ENCODE results near the gene ARHGAP19. TPM values are rescaled to one million over a fixed set of nuclear protein-coding genes. Genes with fewer than 3 reads are reported as not detected.

The ARHGAP19 gene
- total RNA-seq (ENCODE audit: insufficient read depth, low replicate concordance) = 15.2 TPM

GRCh38 chr10:97292097-97292861, at the start of gene ARHGAP19:
Gene ARHGAP19, minus strand, starts transcription at chr10:97292637. Its CDS starts 10 bp downstream, at chr10:97292627.
- peak; percentile 99 for DNase-seq (ENCODE audit: low spot score)

GRCh38 chr10:97341416-97341815, 49.0 kb upstream of the ARHGAP19 start:
- no peak for DNase-seq (ENCODE audit: low spot score)

- DNase-seq (ENCODE audit: low spot score) = no peak
These were observed 45.6 kb upstream of the ARHGAP19 start for GRCh38 chr10:97338041-97338440.

- DNase-seq (ENCODE audit: low spot score) = peak; percentile 45
These were observed 44.8 kb upstream of the ARHGAP19 start for GRCh38 chr10:97336942-97337831.

GRCh38 chr10:97336446-97336845, 44.0 kb upstream of the ARHGAP19 start:
- no peak for DNase-seq (ENCODE audit: low spot score)

- no peak for DNase-seq (ENCODE audit: low spot score)
These were observed 43.6 kb upstream of the ARHGAP19 start for GRCh38 chr10:97336006-97336405.

- no peak for DNase-seq (ENCODE audit: low spot score)
These were observed 42.8 kb upstream of the ARHGAP19 start for GRCh38 chr10:97335188-97335619.

- DNase-seq (ENCODE audit: low spot score) = peak; percentile 94
These were observed 42.1 kb upstream of the ARHGAP19 start, which contains the start of gene FRAT2 for GRCh38 chr10:97334370-97335175. Gene FRAT2, minus strand, starts transcription at chr10:97334729. Its CDS starts 157 bp downstream, at chr10:97334572.

GRCh38 chr10:97333601-97334369, 41.3 kb upstream of the ARHGAP19 start:
- DNase-seq (ENCODE audit: low spot score) = peak; percentile 28

GRCh38 chr10:97333351-97333600, 40.8 kb upstream of the ARHGAP19 start:
- peak; percentile 35 for DNase-seq (ENCODE audit: low spot score)

GRCh38 chr10:97332591-97333350, 40.3 kb upstream of the ARHGAP19 start:
- peak; percentile 89 for DNase-seq (ENCODE audit: low spot score)

- no peak for DNase-seq (ENCODE audit: low spot score)
These were observed 38.8 kb upstream of the ARHGAP19 start for GRCh38 chr10:97331153-97331703.

GRCh38 chr10:97329766-97330165, 37.3 kb upstream of the ARHGAP19 start:
- no peak for DNase-seq (ENCODE audit: low spot score)

GRCh38 chr10:97328646-97329453, 36.4 kb upstream of the ARHGAP19 start:
- DNase-seq (ENCODE audit: low spot score) = peak; percentile 24

- no peak for DNase-seq (ENCODE audit: low spot score)
These were observed 35.2 kb upstream of the ARHGAP19 start for GRCh38 chr10:97327348-97328294.

- no peak for DNase-seq (ENCODE audit: low spot score)
These were observed 33.3 kb upstream of the ARHGAP19 start for GRCh38 chr10:97325754-97326153.

GRCh38 chr10:97323501-97323900, 31.1 kb upstream of the ARHGAP19 start:
- no peak for DNase-seq (ENCODE audit: low spot score)

GRCh38 chr10:97321804-97322190, 29.4 kb upstream of the ARHGAP19 start:
- no peak for DNase-seq (ENCODE audit: low spot score)
